GM12865 (cell line): ENCODE measurements around the gene CCDC34.

Experiments
- DNase-seq: peaks from one replicate; pipeline ENCODE4 v3.0.0; 2010; ENCODE audit warnings: low read depth
- H3K4me3 ChIP-seq: 2 replicates; pipeline ENCODE4 v1.5.1; 2011; ENCODE audit warnings: mild to moderate bottlenecking, low read depth, low read length, control low read depth
- CTCF ChIP-seq: IDR thresholded peaks from 2 replicates; pipeline ENCODE4 v1.5.1; 2011; ENCODE audit warnings: low read length, control low read depth, low read depth, inconsistent platforms; ENCODE audit not compliant: insufficient read depth; ENCODE audit errors: missing control alignments

The CCDC34 gene

DNA sequence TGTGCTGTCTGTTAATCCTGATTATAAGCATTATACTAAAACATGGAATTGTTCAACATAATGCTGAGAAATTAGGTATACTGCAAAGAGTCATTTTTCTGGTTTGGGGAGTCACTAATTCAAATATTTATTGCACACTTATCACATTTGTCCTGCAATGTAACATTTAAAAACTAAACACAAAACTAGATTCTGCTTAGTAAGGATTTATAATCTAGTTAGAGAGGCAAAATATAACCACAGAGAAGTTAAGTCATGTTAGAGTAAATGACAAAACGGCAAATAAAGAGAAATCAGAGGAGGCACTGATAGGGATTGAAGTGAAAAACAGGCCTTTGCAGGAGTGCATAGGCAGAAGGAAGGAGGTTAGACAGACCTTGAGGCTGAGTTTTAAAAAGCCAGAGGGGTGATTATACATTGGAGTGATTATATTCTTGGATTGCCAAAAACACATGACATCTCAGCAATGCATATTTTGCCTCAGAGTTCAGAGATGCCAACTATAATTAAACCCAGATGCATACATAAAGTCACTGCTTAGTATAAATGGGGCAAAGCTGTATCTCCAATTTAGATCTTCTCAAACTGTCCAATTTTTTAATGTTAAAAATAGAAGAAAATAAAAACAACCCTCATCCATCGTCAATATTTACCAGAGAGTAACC, 49.7 kb downstream of the CCDC34 start:
- TF ChIP-seq CTCF, result no peak
- H3K4me3 ChIP-seq, result no peak overlapping the region
- no peak for DNase-seq

- H3K4me3 ChIP-seq, result no peak overlapping the region
- TF ChIP-seq CTCF, result no peak
- no peak for DNase-seq
These were observed 50.9 kb downstream of the CCDC34 start for GRCh38 chr11:27312110-27312509.

- no peak for DNase-seq
- no peak for TF ChIP-seq CTCF
These were observed 52.3 kb downstream of the CCDC34 start for GRCh38 chr11:27310707-27311106.

DNA sequence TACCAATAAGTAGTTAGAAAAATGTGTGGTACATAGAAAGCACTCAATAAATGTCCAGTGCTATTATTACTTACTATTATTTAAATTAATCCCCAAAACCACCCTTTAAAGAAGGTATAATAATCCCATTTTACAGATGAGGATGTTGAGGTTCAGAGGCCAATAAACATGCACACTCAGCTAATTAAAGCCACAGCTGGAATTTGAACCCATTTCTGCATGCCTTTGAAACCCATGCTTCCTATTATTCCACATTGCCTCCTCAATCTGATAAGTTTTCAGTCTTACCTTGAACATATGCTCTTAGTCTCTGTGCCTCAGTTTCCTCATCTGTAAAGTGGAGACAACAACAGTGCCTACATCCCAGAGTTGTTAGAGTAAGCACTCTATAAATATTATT, 52.8 kb downstream of the CCDC34 start:
- no peak for TF ChIP-seq CTCF
- no peak for DNase-seq
- H3K4me3 ChIP-seq, result no peak overlapping the region

More at GRCh38 chr11:27310707-27311106, 52.3 kb downstream of the CCDC34 start:
- H3K4me3 ChIP-seq, result no peak overlapping the region

GRCh38 chr11:27309046-27309445, 54.0 kb downstream of the CCDC34 start:
- no peak overlapping the region for H3K4me3 ChIP-seq
- no peak for DNase-seq
- no peak for TF ChIP-seq CTCF

DNA sequence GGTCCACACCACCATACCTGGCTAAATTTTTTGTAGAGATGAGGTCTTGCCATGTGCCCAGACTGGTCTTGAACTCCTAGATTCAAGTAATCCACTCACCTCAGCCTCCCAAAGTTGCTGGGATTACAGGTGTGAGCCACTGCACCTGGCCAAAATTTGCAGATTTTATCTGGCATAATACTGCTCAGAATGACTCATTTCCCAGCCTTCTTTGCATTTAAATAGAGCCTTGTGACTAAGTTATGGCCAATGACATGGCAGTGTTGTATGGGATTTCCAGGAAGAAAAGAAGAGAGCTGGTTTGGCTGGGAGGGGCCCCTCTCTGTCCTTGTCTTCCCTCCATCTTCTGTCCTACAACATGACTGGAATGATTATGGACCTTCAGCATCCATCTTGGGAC, 55.8 kb downstream of the CCDC34 start:
- no peak overlapping the region for H3K4me3 ChIP-seq
- no peak for DNase-seq
- TF ChIP-seq CTCF, result no peak

DNA sequence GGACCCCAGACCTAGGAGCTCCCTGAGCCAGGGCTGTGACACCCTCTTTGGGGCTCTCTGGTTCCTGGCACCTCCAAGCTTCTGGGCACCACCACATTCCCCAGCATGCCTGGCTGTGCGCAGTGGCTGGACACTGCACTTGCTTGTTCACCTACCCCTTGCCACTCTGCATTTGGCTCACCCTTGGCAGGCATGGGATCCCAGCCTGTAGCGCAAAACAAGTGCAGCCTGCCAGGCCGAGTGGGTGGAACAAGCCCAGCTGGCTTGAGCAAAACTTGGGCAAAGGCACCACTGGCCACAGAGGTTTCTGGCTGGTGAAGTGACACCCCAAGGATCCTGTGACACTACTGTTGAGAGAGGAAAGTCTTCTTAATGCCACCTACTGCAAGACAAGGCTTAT, 57.3 kb downstream of the CCDC34 start:
- no peak overlapping the region for H3K4me3 ChIP-seq
- DNase-seq, result no peak
- no peak for TF ChIP-seq CTCF
